Calu3 (cell line): ENCODE results near the gene MAP3K2. TPM values are rescaled to one million over a fixed set of nuclear protein-coding genes. Genes with fewer than 3 reads are reported as not detected.

Source experiments
- BruUV-seq: library from RNA; stranded (reverse); fragments of 400-500 nt; replicated peaks from 2 replicates; lab custom pipeline; 2021; lab: Mats Ljungman, UMichigan
- CTCF ChIA-PET: fragments of 300-600 bp; sonication (Branson Sonifier 250); formaldehyde crosslinking; loops from one replicate; lab custom pipeline; 2022; ENCODE audit warnings: antibody characterized with exemption; lab: Charles Lee
- DNase-seq: peaks from one replicate; pipeline ENCODE4 v3.0.0; 2022
- H3K27ac Mint-ChIP-seq: one replicate; pipeline ENCODE4 v1.8.0; 2022; ENCODE audit warnings: mixed read lengths; ENCODE audit not compliant: unreplicated experiment
- H3K27me3 Mint-ChIP-seq: one replicate; pipeline ENCODE4 v1.8.0; 2022; ENCODE audit warnings: mixed read lengths; ENCODE audit not compliant: unreplicated experiment
- H3K36me3 Mint-ChIP-seq: one replicate; pipeline ENCODE4 v1.8.0; 2022; ENCODE audit warnings: mild to moderate bottlenecking, moderate library complexity, mixed read lengths; ENCODE audit not compliant: insufficient read depth, unreplicated experiment
- H3K4me1 Mint-ChIP-seq: one replicate; pipeline ENCODE4 v1.8.0; 2022; ENCODE audit warnings: mild to moderate bottlenecking, low read depth, mixed read lengths; ENCODE audit not compliant: unreplicated experiment
- H3K4me3 Mint-ChIP-seq: one replicate; pipeline ENCODE4 v1.8.0; 2022; ENCODE audit warnings: mild to moderate bottlenecking, low read depth, moderate library complexity, mixed read lengths; ENCODE audit not compliant: unreplicated experiment
- H3K9me3 Mint-ChIP-seq: one replicate; pipeline ENCODE4 v1.8.0; 2022; ENCODE audit warnings: low read depth, mixed read lengths; ENCODE audit not compliant: unreplicated experiment
- intact Hi-C: fragments of 100-400 bp; cut with micrococcal nuclease; formaldehyde crosslinking; loops from one replicate; pipeline ENCODE4 v1.10.0; 2022; ENCODE audit not compliant: unreplicated experiment
- total RNA-seq: library from RNA; stranded (reverse); gene quantifications from 2 replicates; pipeline ENCODE4 v1.2.3, GENCODE V29; 2022
- TF ChIP-seq, protein P1 (sequence below): fragments of 200-600 bp; IDR thresholded peaks from one replicate; pipeline ENCODE4 v1.8.0; 2022; ENCODE audit warnings: antibody characterized with exemption; ENCODE audit not compliant: unreplicated experiment

MAP3K2 gene
- total RNA-seq, 1 experiment from 2014 or later, result 60.9 TPM

GRCh38 chr2:127424598-127425520, 37.1 kb upstream of the MAP3K2 start:
- DNase-seq, result no peak
- no TSS peak for BruUV-seq
- intact Hi-C loops, result no loop called here
- H3K9me3 Mint-ChIP-seq, result no peaks in the 10 kb centered on the region
- peaks cover 22% of the 10 kb centered on the region for H3K36me3 Mint-ChIP-seq
- H3K27ac Mint-ChIP-seq, result no peak overlapping the region
- H3K4me3 Mint-ChIP-seq, result no peak overlapping the region
- peaks cover 42% of the 10 kb centered on the region for H3K27me3 Mint-ChIP-seq
- CTCF ChIA-PET, result no interaction called here
- H3K4me1 Mint-ChIP-seq, result peaks cover 9% of the 10 kb centered on the region
- TF ChIP-seq, protein P1, sequence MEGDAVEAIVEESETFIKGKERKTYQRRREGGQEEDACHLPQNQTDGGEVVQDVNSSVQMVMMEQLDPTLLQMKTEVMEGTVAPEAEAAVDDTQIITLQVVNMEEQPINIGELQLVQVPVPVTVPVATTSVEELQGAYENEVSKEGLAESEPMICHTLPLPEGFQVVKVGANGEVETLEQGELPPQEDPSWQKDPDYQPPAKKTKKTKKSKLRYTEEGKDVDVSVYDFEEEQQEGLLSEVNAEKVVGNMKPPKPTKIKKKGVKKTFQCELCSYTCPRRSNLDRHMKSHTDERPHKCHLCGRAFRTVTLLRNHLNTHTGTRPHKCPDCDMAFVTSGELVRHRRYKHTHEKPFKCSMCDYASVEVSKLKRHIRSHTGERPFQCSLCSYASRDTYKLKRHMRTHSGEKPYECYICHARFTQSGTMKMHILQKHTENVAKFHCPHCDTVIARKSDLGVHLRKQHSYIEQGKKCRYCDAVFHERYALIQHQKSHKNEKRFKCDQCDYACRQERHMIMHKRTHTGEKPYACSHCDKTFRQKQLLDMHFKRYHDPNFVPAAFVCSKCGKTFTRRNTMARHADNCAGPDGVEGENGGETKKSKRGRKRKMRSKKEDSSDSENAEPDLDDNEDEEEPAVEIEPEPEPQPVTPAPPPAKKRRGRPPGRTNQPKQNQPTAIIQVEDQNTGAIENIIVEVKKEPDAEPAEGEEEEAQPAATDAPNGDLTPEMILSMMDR, result no peak

GRCh38 chr2:127423880-127424279, 36.1 kb upstream of the MAP3K2 start:
- Mint-ChIP-seq H3K36me3 (peaks cover 22% of the 10 kb centered on the region), H3K9me3 (no peaks in the 10 kb centered on the region), H3K27ac (peak overlapping the region; percentile 12), H3K4me3 (peak overlapping the region; percentile 87), H3K4me1 (peaks cover 9% of the 10 kb centered on the region), H3K27me3 (peaks cover 42% of the 10 kb centered on the region)
- BruUV-seq, result no TSS peak
- TF ChIP-seq, protein P1, result no peak
- DNase-seq, result no peak
- CTCF ChIA-PET, result interaction anchor here (1.3 kb wide), 1 partner anchor 22 kb away, joined by 3 read pairs; no protein-coding TSS in a partner anchor
- intact Hi-C loops, result no loop called here

DNA sequence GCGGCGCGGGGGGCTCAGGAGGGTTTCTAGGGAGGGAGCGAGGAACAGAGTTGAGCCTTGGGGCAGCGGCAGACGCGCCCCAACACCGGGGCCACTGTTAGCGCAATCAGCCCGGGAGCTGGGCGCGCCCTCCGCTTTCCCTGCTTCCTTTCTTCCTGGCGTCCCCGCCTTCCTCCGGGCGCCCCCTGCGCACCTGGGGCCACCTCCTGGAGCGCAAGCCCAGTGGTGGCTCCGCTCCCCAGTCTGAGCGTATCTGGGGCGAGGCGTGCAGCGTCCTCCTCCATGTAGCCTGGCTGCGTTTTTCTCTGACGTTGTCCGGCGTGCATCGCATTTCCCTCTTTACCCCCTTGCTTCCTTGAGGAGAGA, 35.7 kb upstream of the MAP3K2 start:
- peak; percentile 43 for DNase-seq
- H3K4me3 Mint-ChIP-seq, result peak overlapping the region; percentile 87
- H3K27me3 Mint-ChIP-seq, result peaks cover 42% of the 10 kb centered on the region
- BruUV-seq, result no TSS peak
- H3K4me1 Mint-ChIP-seq, result peaks cover 9% of the 10 kb centered on the region
- CTCF ChIA-PET, result interaction anchor here (0.8 to 1.3 kb wide), 3 partner anchors 15 to 56 kb away, joined by 3 to 4 read pairs (median 3); no protein-coding TSS in a partner anchor
- intact Hi-C loops, result no loop called here
- no peaks in the 10 kb centered on the region for H3K9me3 Mint-ChIP-seq
- peak overlapping the region; percentile 12 for H3K27ac Mint-ChIP-seq
- TF ChIP-seq, protein P1, result no peak
- H3K36me3 Mint-ChIP-seq, result peaks cover 22% of the 10 kb centered on the region

GRCh38 chr2:127422559-127423477, 35.0 kb upstream of the MAP3K2 start:
- no TSS peak for BruUV-seq
- CTCF ChIA-PET, result interaction anchor here (0.8 to 1.3 kb wide), 3 partner anchors 15 to 56 kb away, joined by 3 to 4 read pairs (median 3); no protein-coding TSS in a partner anchor
- intact Hi-C loops, result no loop called here
- peaks cover 9% of the 10 kb centered on the region for H3K4me1 Mint-ChIP-seq
- peak; percentile 41 for DNase-seq
- peak overlapping the region; percentile 87 for H3K4me3 Mint-ChIP-seq
- no peak overlapping the region for H3K27ac Mint-ChIP-seq
- H3K36me3 Mint-ChIP-seq, result peaks cover 22% of the 10 kb centered on the region
- TF ChIP-seq, protein P1, result no peak
- peaks cover 42% of the 10 kb centered on the region for H3K27me3 Mint-ChIP-seq
- H3K9me3 Mint-ChIP-seq, result no peaks in the 10 kb centered on the region
